Measurements from ENCODE around the gene ERRFI1. TPM values are rescaled to one million over a fixed set of nuclear protein-coding genes. Genes with fewer than 3 reads are reported as not detected.

Gene ERRFI1
- total RNA-seq, 2 donors from 2014 or later = 61.4 to 72.5 TPM

GRCh38 chr1:8043621-8044020, 17.5 kb upstream of the ERRFI1 start:
- Mint-ChIP-seq H3K27ac (no peak overlapping the region), H3K4me3 (no peak overlapping the region), H3K9me3 (peaks cover 26% of the 10 kb centered on the region), H3K36me3 (ENCODE audit: low read depth) (peaks cover 2% of the 10 kb centered on the region), H3K27me3 (ENCODE audit: insufficient read depth) (no peaks in the 10 kb centered on the region), H3K4me1 (peaks cover 3% of the 10 kb centered on the region)
- H3K4me1 ChIP-seq (ENCODE audit: control insufficient read depth, insufficient read depth, low read length) = no peaks in the 10 kb centered on the region
- no peak for DNase-seq
- no peaks in the 10 kb centered on the region for H3K36me3 ChIP-seq (ENCODE audit: control insufficient read depth, insufficient read depth, low read length)
- no peak overlapping the region for H3K9ac ChIP-seq (ENCODE audit: extremely low read depth, low read length, poor library complexity, severe bottlenecking)
- peaks cover 27% of the 10 kb centered on the region for H3K9me3 ChIP-seq (ENCODE audit: control insufficient read depth, low read length)
- TF ChIP-seq CTCF (conservative IDR thresholded peaks at IDR 0.05) = no peak
- no peak overlapping the region for H3K4me3 ChIP-seq (ENCODE audit: low read length)
- 97 to 100% methylated on average over 1 to 2 of the region's 2 CpGs for WGBS, 2 experiments (ENCODE audit: insufficient coverage in 1 of 2, insufficient read length in 1 of 2)
- H3K27ac ChIP-seq (ENCODE audit: low read depth, low read length) = no peak overlapping the region
- H3K27me3 ChIP-seq (ENCODE audit: control insufficient read depth, insufficient read depth, low read length, poor library complexity, severe bottlenecking) = no peaks in the 10 kb centered on the region

GRCh38 chr1:8042134-8042533, 16.0 kb upstream of the ERRFI1 start:
- peaks cover 2% of the 10 kb centered on the region for H3K36me3 Mint-ChIP-seq (ENCODE audit: low read depth)
- no peaks in the 10 kb centered on the region for H3K27me3 Mint-ChIP-seq (ENCODE audit: insufficient read depth)
- no peak for DNase-seq

GRCh38 chr1:8040586-8040985, 14.5 kb upstream of the ERRFI1 start:
- no peak overlapping the region for H3K9ac ChIP-seq (ENCODE audit: extremely low read depth, low read length, poor library complexity, severe bottlenecking)
- H3K4me1 ChIP-seq (ENCODE audit: control insufficient read depth, insufficient read depth, low read length) = no peaks in the 10 kb centered on the region
- H3K9me3 Mint-ChIP-seq = peaks cover 25% of the 10 kb centered on the region
- WGBS, 2 experiments (ENCODE audit: insufficient coverage in 1 of 2, insufficient read length in 1 of 2) = 92 to 100% methylated on average over 1 of the region's 1 CpG
- no peak overlapping the region for H3K27ac ChIP-seq (ENCODE audit: low read depth, low read length)
- no peaks in the 10 kb centered on the region for H3K4me1 Mint-ChIP-seq
- H3K4me3 ChIP-seq (ENCODE audit: low read length) = no peak overlapping the region
- no peaks in the 10 kb centered on the region for H3K36me3 ChIP-seq (ENCODE audit: control insufficient read depth, insufficient read depth, low read length)
- H3K27me3 Mint-ChIP-seq (ENCODE audit: insufficient read depth) = no peaks in the 10 kb centered on the region
- H3K27me3 ChIP-seq (ENCODE audit: control insufficient read depth, insufficient read depth, low read length, poor library complexity, severe bottlenecking) = no peaks in the 10 kb centered on the region
- DNase-seq = no peak
- H3K27ac Mint-ChIP-seq = no peak overlapping the region
- H3K36me3 Mint-ChIP-seq (ENCODE audit: low read depth) = peaks cover 2% of the 10 kb centered on the region
- no peak for TF ChIP-seq CTCF (conservative IDR thresholded peaks at IDR 0.05)
- H3K4me3 Mint-ChIP-seq = no peak overlapping the region
- H3K9me3 ChIP-seq (ENCODE audit: control insufficient read depth, low read length) = peaks cover 27% of the 10 kb centered on the region

More at GRCh38 chr1:8042134-8042533, 16.0 kb upstream of the ERRFI1 start:
- peaks cover 27% of the 10 kb centered on the region for H3K9me3 ChIP-seq (ENCODE audit: control insufficient read depth, low read length)
- H3K9ac ChIP-seq (ENCODE audit: extremely low read depth, low read length, poor library complexity, severe bottlenecking) = no peak overlapping the region
- no peaks in the 10 kb centered on the region for H3K4me1 ChIP-seq (ENCODE audit: control insufficient read depth, insufficient read depth, low read length)
- 100% methylated on average over 1 of the region's 3 CpGs; no CpG with 5 or more reads in 1 of the 2 experiments for WGBS, 2 experiments (ENCODE audit: insufficient coverage in 1 of 2, insufficient read length in 1 of 2)
- H3K27ac ChIP-seq (ENCODE audit: low read depth, low read length) = no peak overlapping the region
- no peaks in the 10 kb centered on the region for H3K36me3 ChIP-seq (ENCODE audit: control insufficient read depth, insufficient read depth, low read length)
- Mint-ChIP-seq H3K27ac (no peak overlapping the region), H3K9me3 (peaks cover 26% of the 10 kb centered on the region), H3K4me1 (peaks cover 2% of the 10 kb centered on the region), H3K4me3 (no peak overlapping the region)
- H3K27me3 ChIP-seq (ENCODE audit: control insufficient read depth, insufficient read depth, low read length, poor library complexity, severe bottlenecking) = no peaks in the 10 kb centered on the region
- TF ChIP-seq CTCF (conservative IDR thresholded peaks at IDR 0.05) = no peak
- H3K4me3 ChIP-seq (ENCODE audit: low read length) = no peak overlapping the region
